Type B pancreatic cell (in vitro differentiated cells): ENCODE data around the gene GH2. TPM values are rescaled to one million over a fixed set of nuclear protein-coding genes. Genes with fewer than 3 reads are reported as not detected.

Experiments
- DNase-seq: peaks from one replicate; pipeline ENCODE4 v3.0.0; 2021; ENCODE audit warnings: mixed read lengths; ENCODE audit not compliant: unreplicated experiment; ENCODE audit errors: extremely low spot score
- H3K27ac Mint-ChIP-seq: 2 replicates; pipeline ENCODE4 v1.8.0; 2021; ENCODE audit warnings: mild to moderate bottlenecking, mixed read lengths
- H3K27me3 Mint-ChIP-seq: 2 replicates; pipeline ENCODE4 v1.8.0; 2021; ENCODE audit warnings: mixed read lengths
- H3K36me3 Mint-ChIP-seq: 2 replicates; pipeline ENCODE4 v1.8.0; 2021; ENCODE audit warnings: mixed read lengths
- H3K4me1 Mint-ChIP-seq: one replicate; pipeline ENCODE4 v1.8.0; 2021; ENCODE audit warnings: mixed read lengths; ENCODE audit not compliant: unreplicated experiment
- H3K4me3 Mint-ChIP-seq: 2 replicates; pipeline ENCODE4 v1.8.0; 2021; ENCODE audit warnings: mild to moderate bottlenecking, mixed read lengths
- H3K9me3 Mint-ChIP-seq: 2 replicates; pipeline ENCODE4 v1.8.0; 2021; ENCODE audit warnings: mixed read lengths
- long read RNA-seq: library from polyadenylated mRNA; unstranded; transcript quantifications from one replicate; pipeline ENCODE4 v2.0.0, GENCODE V29; 2020
- total RNA-seq: library from RNA; stranded (reverse); gene quantifications from 2 replicates; pipeline ENCODE4 v1.2.1, GENCODE V29; 2021; ENCODE audit warnings: low replicate concordance
- TF ChIP-seq, protein P1 (sequence below): fragments of 200-600 bp; sonication (generic); conservative IDR thresholded peaks from 2 replicates; pipeline ENCODE4 v1.5.0; 2021; ENCODE audit warnings: antibody characterized with exemption, mild to moderate bottlenecking

Gene GH2
- total RNA-seq, result not detected in 2 replicates
- long read RNA-seq, result 0 reads

DNA sequence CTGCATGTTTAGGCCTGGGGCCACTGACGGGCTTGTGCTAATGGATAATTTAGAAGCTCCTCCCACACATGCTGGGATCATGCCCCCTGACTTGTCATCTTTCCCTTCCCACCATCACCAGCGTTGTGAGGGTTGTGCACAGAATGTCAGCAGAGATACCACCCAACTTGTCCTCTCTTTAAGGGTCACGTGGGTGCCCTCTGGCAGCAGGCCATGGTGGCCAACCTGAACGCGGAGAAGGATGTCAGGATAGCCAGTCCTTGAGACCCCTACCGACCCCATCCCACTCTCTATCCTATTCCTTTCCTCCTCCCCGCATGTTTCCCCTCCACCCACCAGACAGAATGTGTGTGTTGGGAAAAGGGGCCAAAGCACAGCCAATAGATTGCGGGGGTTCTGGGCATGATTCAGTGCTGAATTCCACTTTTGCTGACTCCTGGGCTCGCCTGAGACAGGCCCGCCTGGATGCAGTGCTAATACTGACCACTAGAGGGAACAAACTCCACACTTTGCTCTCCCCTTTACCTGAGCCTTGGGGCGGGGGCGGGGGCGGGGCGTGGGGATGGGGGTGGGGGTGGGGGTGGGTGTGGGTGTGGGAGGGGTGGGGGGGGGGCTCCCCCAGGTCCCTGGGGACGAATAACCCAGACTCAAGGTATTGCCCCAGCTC, at the start of gene GH2:
Gene GH2, minus strand, starts transcription at position 10 of the 667 bp plus-strand sequence. CDS start 143 bp downstream, outside the sequence.
- no peaks in the 10 kb centered on the region for H3K4me1 Mint-ChIP-seq
- DNase-seq, result no peak
- TF ChIP-seq, protein P1, sequence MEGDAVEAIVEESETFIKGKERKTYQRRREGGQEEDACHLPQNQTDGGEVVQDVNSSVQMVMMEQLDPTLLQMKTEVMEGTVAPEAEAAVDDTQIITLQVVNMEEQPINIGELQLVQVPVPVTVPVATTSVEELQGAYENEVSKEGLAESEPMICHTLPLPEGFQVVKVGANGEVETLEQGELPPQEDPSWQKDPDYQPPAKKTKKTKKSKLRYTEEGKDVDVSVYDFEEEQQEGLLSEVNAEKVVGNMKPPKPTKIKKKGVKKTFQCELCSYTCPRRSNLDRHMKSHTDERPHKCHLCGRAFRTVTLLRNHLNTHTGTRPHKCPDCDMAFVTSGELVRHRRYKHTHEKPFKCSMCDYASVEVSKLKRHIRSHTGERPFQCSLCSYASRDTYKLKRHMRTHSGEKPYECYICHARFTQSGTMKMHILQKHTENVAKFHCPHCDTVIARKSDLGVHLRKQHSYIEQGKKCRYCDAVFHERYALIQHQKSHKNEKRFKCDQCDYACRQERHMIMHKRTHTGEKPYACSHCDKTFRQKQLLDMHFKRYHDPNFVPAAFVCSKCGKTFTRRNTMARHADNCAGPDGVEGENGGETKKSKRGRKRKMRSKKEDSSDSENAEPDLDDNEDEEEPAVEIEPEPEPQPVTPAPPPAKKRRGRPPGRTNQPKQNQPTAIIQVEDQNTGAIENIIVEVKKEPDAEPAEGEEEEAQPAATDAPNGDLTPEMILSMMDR, result peak; percentile 69
- H3K27ac Mint-ChIP-seq, result no peak within 1 kb of the TSS
- no peaks in the 10 kb centered on the region for H3K9me3 Mint-ChIP-seq
- H3K4me3 Mint-ChIP-seq, result no peak within 1 kb of the TSS
- H3K27me3 Mint-ChIP-seq, result peaks cover 20% of the 10 kb centered on the region
- no peaks in the 10 kb centered on the region for H3K36me3 Mint-ChIP-seq

DNA sequence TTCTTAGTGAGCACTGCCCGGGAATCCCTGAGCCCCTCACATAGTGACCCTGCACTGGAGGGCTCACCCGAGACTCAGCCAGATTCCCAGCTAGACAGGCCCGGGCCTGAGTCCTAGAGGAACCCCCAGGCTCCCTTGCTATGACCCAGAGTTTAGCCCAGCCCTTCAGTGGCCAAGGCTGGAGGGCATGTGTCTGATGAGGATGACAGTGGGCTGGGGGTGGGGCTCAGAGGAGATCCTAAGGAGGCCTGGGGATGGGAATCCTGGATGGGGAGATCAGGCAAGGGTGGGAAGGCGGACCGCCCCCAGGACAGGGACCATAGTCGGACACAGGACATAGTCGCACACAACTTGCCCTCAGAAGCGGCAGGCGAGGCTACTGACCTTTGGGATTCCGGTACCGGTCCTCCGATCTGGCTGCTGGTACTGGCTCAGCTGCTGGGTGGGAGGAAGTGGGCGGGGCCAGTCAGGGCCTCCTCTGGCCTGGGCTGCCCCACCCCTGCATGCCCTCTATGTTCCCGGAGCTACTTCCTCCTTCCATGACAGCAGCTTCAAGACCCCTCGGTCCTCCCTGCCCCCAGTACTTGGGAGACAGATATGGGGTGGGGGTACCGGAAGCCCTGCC, 49.3 kb upstream of the GH2 start:
- Mint-ChIP-seq H3K4me3 (no peak overlapping the region), H3K27ac (no peak overlapping the region), H3K27me3 (no peaks in the 10 kb centered on the region), H3K9me3 (no peaks in the 10 kb centered on the region), H3K4me1 (no peaks in the 10 kb centered on the region), H3K36me3 (no peaks in the 10 kb centered on the region)
- TF ChIP-seq, protein P1, result no peak
- DNase-seq, result no peak

DNA sequence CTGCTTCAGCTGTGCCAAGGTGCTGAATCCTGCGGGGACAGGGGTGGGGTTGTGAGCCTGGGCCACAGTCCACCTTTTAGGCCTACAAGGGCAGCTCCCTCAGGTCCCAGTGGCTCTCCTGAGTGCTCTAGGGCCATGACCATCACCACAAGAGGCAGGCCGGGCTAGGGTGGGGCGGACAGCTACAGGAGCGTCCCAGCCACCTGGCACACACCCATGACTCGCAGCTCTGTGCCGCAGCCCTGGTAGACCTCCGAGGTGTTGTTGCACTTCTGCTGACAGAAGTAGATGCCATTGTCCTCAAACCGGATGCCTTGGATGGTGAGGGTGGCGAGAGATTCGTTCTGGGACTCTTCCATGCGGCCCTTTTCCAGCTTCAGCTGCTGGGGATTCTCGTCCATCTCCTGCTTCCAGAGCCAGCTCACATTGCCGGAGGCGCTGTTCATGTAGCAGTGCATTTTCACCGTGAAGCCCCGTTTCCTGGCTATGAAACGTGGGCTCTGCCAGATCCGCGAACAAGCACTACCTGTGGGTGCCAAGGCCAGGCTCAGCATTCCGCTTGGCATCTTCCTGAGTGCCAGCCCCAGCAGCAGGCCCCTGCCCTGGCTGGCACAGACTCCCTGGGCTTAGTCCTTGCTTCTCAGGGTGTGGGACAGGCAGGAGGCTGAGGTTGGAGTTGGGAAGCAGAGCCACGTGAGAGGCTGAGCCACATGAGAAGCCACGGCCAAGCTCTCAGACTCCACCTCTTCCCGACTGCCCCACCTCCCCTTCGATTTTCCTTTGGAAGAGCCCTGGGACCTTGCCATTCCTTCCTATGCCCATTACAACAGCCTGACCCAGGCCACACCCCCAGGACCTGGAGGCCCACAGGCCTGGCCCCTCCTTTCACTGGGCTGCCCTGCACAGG, 48.4 kb upstream of the GH2 start:
- no peaks in the 10 kb centered on the region for H3K4me1 Mint-ChIP-seq
- no peak for DNase-seq
- TF ChIP-seq, protein P1, result no peak
- H3K27me3 Mint-ChIP-seq, result no peaks in the 10 kb centered on the region
- no peak overlapping the region for H3K27ac Mint-ChIP-seq
- H3K36me3 Mint-ChIP-seq, result no peaks in the 10 kb centered on the region
- no peak overlapping the region for H3K4me3 Mint-ChIP-seq
- no peaks in the 10 kb centered on the region for H3K9me3 Mint-ChIP-seq

DNA sequence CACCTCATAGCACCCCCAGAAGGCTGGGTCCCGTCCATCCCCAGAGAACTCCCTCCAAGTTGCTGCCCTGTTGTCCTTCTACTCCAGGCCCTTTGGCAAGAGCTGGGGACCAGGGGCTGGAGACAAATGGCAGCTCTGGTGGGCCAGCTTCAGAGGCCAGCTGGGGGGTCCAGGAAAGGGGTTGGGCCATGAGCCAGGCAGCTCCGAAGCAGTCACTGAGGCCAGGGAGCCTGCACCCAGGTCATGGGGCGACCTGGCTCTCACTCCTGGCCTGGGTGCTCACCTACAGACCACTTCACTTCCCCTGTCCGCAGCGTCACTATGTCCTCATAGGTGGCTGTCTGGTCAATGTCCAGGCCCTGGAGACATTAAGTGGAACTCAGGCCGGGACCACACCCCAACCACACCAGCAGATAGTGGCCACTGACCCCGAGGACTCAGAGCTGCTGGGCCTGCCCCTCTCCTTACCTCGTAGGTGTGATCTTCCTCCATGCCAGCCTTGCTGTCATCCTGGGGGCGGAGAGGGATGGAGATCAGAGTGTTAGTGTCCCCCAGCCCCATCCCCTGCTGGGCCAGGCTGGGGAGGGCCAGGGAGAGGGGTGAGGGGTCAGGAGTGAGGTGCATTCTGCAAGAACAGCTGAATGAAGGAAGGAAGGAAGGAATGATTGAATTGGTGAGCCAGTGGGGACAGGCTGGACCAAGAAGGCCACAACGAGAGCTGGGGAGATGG, 47.4 kb upstream of the GH2 start:
- H3K27ac Mint-ChIP-seq, result no peak overlapping the region
- H3K36me3 Mint-ChIP-seq, result no peaks in the 10 kb centered on the region
- no peak for DNase-seq
- TF ChIP-seq, protein P1, result no peak
- no peaks in the 10 kb centered on the region for H3K27me3 Mint-ChIP-seq
- H3K4me1 Mint-ChIP-seq, result no peaks in the 10 kb centered on the region
- no peaks in the 10 kb centered on the region for H3K9me3 Mint-ChIP-seq
- no peak overlapping the region for H3K4me3 Mint-ChIP-seq

DNA sequence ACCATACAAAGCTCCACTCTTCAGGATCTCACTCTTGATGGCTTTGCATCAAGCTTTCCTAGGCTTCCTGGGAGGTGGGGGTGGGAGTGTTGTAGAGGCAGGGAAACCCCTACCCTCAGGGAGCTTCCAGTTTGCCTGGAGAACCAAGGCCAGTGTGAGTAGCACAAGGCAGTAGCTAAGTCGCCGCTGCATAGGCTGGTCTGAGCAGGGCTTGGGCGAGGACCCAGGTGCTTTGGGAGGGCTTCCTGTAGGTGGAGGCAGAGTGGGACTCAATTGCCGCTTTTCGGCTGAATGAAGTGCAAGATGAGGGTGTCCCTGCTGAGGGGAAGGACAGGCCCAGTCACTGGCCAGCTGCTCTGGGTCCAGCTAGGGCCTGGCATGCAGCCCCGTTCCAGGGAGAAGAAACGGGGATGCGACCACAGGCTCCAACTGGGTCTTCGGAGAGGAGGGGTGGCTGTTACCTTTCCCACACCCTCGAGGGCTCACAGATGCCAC, 46.5 kb upstream of the GH2 start:
- no peaks in the 10 kb centered on the region for H3K36me3 Mint-ChIP-seq
- TF ChIP-seq, protein P1, result no peak
- no peaks in the 10 kb centered on the region for H3K9me3 Mint-ChIP-seq

More for the DNA sequence above, 46.5 kb upstream of the GH2 start:
- Mint-ChIP-seq H3K4me1 (no peaks in the 10 kb centered on the region), H3K27ac (no peak overlapping the region), H3K4me3 (no peak overlapping the region), H3K27me3 (no peaks in the 10 kb centered on the region)
- no peak for DNase-seq
